ENCODE data around the gene TBP.

GRCh38 chr6:170596426-170596825, 42.3 kb downstream of the TBP start:
- TF ChIP-seq GATA2 (IDR thresholded peaks at IDR 0.05; ENCODE audit: low read depth, low read length) = no peak
- no peak for TF ChIP-seq GATA3 (IDR thresholded peaks at IDR 0.05; ENCODE audit: low read depth, low read length)

Data from SH-SY5Y (cell line).